AG08396 (cell line): ENCODE data around the gene OR4D9.

Source experiments
- DNase-seq: peaks from one replicate; pipeline ENCODE4 v3.0.0; 2012; ENCODE audit warnings: low spot score, mixed read lengths

OR4D9 gene

GRCh38 chr11:59550842-59551658, 39.7 kb downstream of the OR4D9 start:
- peak; percentile 39 for DNase-seq

GRCh38 chr11:59551659-59552521, 40.6 kb downstream of the OR4D9 start:
- no peak for DNase-seq

- DNase-seq = no peak
Observed at GRCh38 chr11:59552844-59553243, 41.5 kb downstream of the OR4D9 start.

GRCh38 chr11:59553323-59553722, 42.0 kb downstream of the OR4D9 start:
- no peak for DNase-seq

- no peak for DNase-seq
Observed at GRCh38 chr11:59555601-59556114, 44.3 kb downstream of the OR4D9 start.

- DNase-seq = peak; percentile 59
Observed at GRCh38 chr11:59556115-59556916, 45.0 kb downstream of the OR4D9 start.

- no peak for DNase-seq
Observed at GRCh38 chr11:59556917-59557348, 45.6 kb downstream of the OR4D9 start.

- no peak for DNase-seq
Observed at GRCh38 chr11:59558270-59558643, 46.9 kb downstream of the OR4D9 start.

- no peak for DNase-seq
Observed at GRCh38 chr11:59559886-59560285, 48.5 kb downstream of the OR4D9 start.

GRCh38 chr11:59560290-59560701, 49.0 kb downstream of the OR4D9 start:
- DNase-seq = peak; percentile 41

- DNase-seq = peak; percentile 87
Observed at GRCh38 chr11:59560702-59561473, 49.5 kb downstream of the OR4D9 start.

- no peak for DNase-seq
Observed at GRCh38 chr11:59562292-59562691, 51.0 kb downstream of the OR4D9 start.
